Fibroblast of lung (primary cell): ENCODE results near the gene ACTA1. TPM values are rescaled to one million over a fixed set of nuclear protein-coding genes. Genes with fewer than 3 reads are reported as not detected.
"Not testable (repeated sequence)": the region's sequence is repeated elsewhere in the genome, so short reads cannot be mapped to it uniquely, and the experiment has no call there.

Experiments used
- DNase-seq, 2 donors: peaks; one replicate each; pipeline versions ENCODE4 v3.0.0 to v3.0.0-alpha.2; 2010; ENCODE audit warnings: low read depth in 2 of 2
- H2AFZ ChIP-seq: 2 replicates; pipeline ENCODE4 v1.5.1; 2012; ENCODE audit warnings: low read length, control low read depth, inconsistent platforms
- H3K27ac ChIP-seq: 2 replicates; pipeline ENCODE4 v1.5.1; 2011; ENCODE audit warnings: low read length, control low read depth; ENCODE audit not compliant: insufficient read depth
- H3K27me3 ChIP-seq: 2 replicates; pipeline ENCODE4 v1.5.1; 2011; ENCODE audit warnings: mild to moderate bottlenecking, low read length; ENCODE audit not compliant: control insufficient read depth, insufficient read depth
- H3K36me3 ChIP-seq: 2 replicates; pipeline ENCODE4 v1.5.1; 2011; ENCODE audit warnings: low read length; ENCODE audit not compliant: control insufficient read depth, insufficient read depth
- H3K4me1 ChIP-seq: 2 replicates; pipeline ENCODE4 v1.5.1; 2011; ENCODE audit warnings: low read length; ENCODE audit not compliant: control insufficient read depth, insufficient read depth; ENCODE audit errors: extremely low read depth
- H3K4me2 ChIP-seq: 2 replicates; pipeline ENCODE4 v1.5.1; 2011; ENCODE audit warnings: low read length, control low read depth; ENCODE audit not compliant: insufficient read depth; ENCODE audit errors: extremely low read depth
- H3K4me3 ChIP-seq, 4 experiments: fragments of 200-600 bp in 1 of 4; sonication (generic) in 1 of 4; replicated peaks in 1 of 4; 2 replicates each; pipeline ENCODE4 v1.5.1; 2011 to 2016; ENCODE audit warnings: low read length in 4 of 4, low read depth in 3 of 4, mild to moderate bottlenecking in 3 of 4, control low read depth in 2 of 4, inconsistent platforms in 1 of 4, mixed read lengths in 1 of 4; ENCODE audit not compliant: insufficient read depth in 1 of 4; ENCODE audit errors: control extremely low read depth in 1 of 4
- H3K79me2 ChIP-seq: 2 replicates; pipeline ENCODE4 v1.5.1; 2012; ENCODE audit warnings: mild to moderate bottlenecking, low read length, inconsistent platforms; ENCODE audit not compliant: control insufficient read depth, insufficient read depth
- H3K9ac ChIP-seq: 2 replicates; pipeline ENCODE4 v1.5.1; 2011; ENCODE audit warnings: mild to moderate bottlenecking, low read length, control low read depth; ENCODE audit not compliant: insufficient read depth
- H3K9me3 ChIP-seq: 2 replicates; pipeline ENCODE4 v1.5.1; 2012; ENCODE audit warnings: low read depth, low read length; ENCODE audit not compliant: control insufficient read depth, insufficient read depth
- H4K20me1 ChIP-seq: 2 replicates; pipeline ENCODE4 v1.5.1; 2011; ENCODE audit warnings: low read length; ENCODE audit not compliant: control insufficient read depth, insufficient read depth; ENCODE audit errors: extremely low read depth
- EZH2 ChIP-seq: IDR thresholded peaks from 2 replicates; pipeline ENCODE4 v1.5.1; 2012; ENCODE audit warnings: low read length, control low read depth, mild to moderate bottlenecking; ENCODE audit errors: missing control alignments
- polyA plus RNA-seq, 2 donors: library from polyadenylated mRNA; depleted of rRNA in 1 of 2; stranded (reverse) in 1 of 2; unstranded in 1 of 2; fragments of >200 nt; gene quantifications; 2 replicates each; pipeline ENCODE4 v1.2.1, GENCODE V29; 2011 to 2012; ENCODE audit warnings: missing spikeins in 1 of 2
- total RNA-seq: library from RNA; depleted of rRNA; stranded (reverse); fragments of >200 nt; gene quantifications from 2 replicates; pipeline ENCODE4 v1.2.1, GENCODE V29; 2014
- TF ChIP-seq, protein P1 (sequence below), 2 donors: IDR thresholded peaks in 1 of 2; conservative IDR thresholded peaks in 1 of 2; 1 replicate in 1 of 2; 2 replicates in 1 of 2; pipeline ENCODE4 v1.5.1; 2011 to 2012; ENCODE audit warnings: low read length in 2 of 2, control low read depth in 1 of 2, inconsistent platforms in 1 of 2, low read depth in 1 of 2, mild to moderate bottlenecking in 1 of 2

Gene ACTA1
- total and polyA plus RNA-seq, 2 donors (not counting 1 experiment from before 2014, with no cell fraction given), result not detected

DNA sequence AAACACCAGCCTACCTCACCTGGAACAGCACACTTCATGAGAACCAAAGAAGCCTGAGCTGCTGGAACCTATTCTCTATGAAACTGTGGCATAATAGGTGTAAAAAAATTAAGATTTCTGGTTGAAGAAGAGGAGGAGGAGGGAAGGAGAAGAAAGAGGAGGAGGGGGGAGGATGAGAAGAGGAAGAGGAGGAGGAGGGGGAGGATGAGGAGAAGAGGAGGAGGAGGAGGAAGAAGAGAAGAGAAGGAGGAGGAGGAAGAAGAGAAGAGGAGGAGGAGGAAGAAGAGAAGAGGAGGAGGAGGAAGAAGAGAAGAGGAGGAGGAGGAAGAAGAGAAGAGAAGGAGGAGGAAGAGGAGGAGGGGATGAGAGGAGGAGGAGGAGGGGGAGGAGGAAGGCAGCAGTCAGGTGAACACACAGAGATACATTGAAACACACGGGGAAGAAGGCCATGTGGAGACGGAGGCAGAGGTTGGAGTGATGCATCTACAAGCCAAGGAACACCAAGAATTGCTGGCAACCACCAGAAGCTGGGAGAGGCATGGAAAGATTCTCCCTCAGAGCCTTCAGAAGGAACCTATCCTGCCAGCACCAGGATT is 8.2 kb downstream of the ACTA1 start:
- Histone ChIP-seq H3K9me3 (no peaks in the 10 kb centered on the region), H4K20me1 (no peaks in the 10 kb centered on the region), H3K27me3 (peaks cover 11% of the 10 kb centered on the region), H3K9ac (no peak overlapping the region), H3K36me3 (no peaks in the 10 kb centered on the region), H3K4me3 (no peak overlapping the region), H3K27ac (no peak overlapping the region), H3K79me2 (no peaks in the 10 kb centered on the region), H3K4me2 (no peak overlapping the region), H2AFZ (no peak overlapping the region), H3K4me1 (no peaks in the 10 kb centered on the region)
- TF ChIP-seq, protein P1, sequence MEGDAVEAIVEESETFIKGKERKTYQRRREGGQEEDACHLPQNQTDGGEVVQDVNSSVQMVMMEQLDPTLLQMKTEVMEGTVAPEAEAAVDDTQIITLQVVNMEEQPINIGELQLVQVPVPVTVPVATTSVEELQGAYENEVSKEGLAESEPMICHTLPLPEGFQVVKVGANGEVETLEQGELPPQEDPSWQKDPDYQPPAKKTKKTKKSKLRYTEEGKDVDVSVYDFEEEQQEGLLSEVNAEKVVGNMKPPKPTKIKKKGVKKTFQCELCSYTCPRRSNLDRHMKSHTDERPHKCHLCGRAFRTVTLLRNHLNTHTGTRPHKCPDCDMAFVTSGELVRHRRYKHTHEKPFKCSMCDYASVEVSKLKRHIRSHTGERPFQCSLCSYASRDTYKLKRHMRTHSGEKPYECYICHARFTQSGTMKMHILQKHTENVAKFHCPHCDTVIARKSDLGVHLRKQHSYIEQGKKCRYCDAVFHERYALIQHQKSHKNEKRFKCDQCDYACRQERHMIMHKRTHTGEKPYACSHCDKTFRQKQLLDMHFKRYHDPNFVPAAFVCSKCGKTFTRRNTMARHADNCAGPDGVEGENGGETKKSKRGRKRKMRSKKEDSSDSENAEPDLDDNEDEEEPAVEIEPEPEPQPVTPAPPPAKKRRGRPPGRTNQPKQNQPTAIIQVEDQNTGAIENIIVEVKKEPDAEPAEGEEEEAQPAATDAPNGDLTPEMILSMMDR (conservative IDR thresholded peaks at IDR 0.05 in 1 of 2, IDR thresholded peaks at IDR 0.05 in 1 of 2; ENCODE audit: low read depth in 1 of 2, low read length in 2 of 2), result no peak
- no peak for TF ChIP-seq EZH2
- DNase-seq, result no peak

DNA sequence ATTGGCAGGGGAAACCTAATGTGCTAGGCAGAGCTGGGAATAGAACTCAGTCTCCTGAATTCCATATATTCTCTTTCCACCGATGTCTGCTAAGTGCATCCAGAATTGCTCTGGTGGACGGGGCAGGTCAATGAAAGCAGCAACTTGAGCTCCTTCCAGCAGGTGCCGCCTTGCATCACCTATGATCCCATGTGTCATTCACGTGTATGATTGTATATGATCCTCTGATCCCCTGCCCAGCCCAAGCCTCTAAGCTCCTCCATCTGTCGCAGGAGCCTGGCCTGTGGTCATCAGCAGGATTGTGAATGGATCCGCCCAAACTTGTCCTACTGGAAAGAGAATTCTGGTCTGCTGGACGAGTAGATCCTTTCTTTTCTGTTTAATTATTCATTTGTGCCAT is 13.1 kb downstream of the ACTA1 start:
- no peak overlapping the region for H3K9ac ChIP-seq
- H3K36me3 ChIP-seq, result no peaks in the 10 kb centered on the region
- H3K4me3 ChIP-seq, result no peak overlapping the region
- no peak overlapping the region for H2AFZ ChIP-seq
- TF ChIP-seq EZH2, result no peak
- TF ChIP-seq, protein P1 (conservative IDR thresholded peaks at IDR 0.05 in 1 of 2, IDR thresholded peaks at IDR 0.05 in 1 of 2; ENCODE audit: low read depth in 1 of 2, low read length in 2 of 2), result no peak
- no peaks in the 10 kb centered on the region for H4K20me1 ChIP-seq
- H3K9me3 ChIP-seq, result no peaks in the 10 kb centered on the region
- DNase-seq, result no peak
- no peak overlapping the region for H3K4me2 ChIP-seq
- H3K4me1 ChIP-seq, result no peaks in the 10 kb centered on the region
- no peak overlapping the region for H3K27ac ChIP-seq
- H3K79me2 ChIP-seq, result no peaks in the 10 kb centered on the region
- H3K27me3 ChIP-seq, result no peaks in the 10 kb centered on the region

DNA sequence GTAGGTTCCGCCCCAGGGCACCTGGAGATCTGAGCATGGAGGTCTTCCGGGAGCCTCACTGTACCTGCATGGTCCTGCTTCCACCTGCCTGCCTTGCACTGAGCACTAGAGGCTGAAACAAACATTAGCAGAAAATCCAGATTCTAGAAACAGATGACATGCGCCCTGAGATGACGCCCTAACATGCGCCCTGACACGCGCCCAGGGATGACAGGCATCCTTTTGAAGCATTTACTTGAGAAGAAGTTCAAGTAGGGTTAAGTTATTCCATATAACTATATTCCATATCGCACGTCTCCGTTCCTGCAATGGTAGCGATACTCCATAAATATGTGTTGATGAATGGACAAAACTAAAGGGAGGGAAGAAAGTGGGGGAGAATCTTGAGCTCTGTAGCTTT is 13.7 kb downstream of the ACTA1 start:
- Histone ChIP-seq H3K9ac (no peak overlapping the region), H3K4me2 (no peak overlapping the region), H3K27ac (no peak overlapping the region), H4K20me1 (no peaks in the 10 kb centered on the region), H2AFZ (no peak overlapping the region), H3K4me1 (no peaks in the 10 kb centered on the region), H3K36me3 (no peaks in the 10 kb centered on the region), H3K27me3 (no peaks in the 10 kb centered on the region), H3K4me3 (no peak overlapping the region), H3K9me3 (no peaks in the 10 kb centered on the region), H3K79me2 (no peaks in the 10 kb centered on the region)
- TF ChIP-seq, protein P1 (conservative IDR thresholded peaks at IDR 0.05 in 1 of 2, IDR thresholded peaks at IDR 0.05 in 1 of 2; ENCODE audit: low read depth in 1 of 2, low read length in 2 of 2), result no peak
- no peak for TF ChIP-seq EZH2
- DNase-seq, result no peak

DNA sequence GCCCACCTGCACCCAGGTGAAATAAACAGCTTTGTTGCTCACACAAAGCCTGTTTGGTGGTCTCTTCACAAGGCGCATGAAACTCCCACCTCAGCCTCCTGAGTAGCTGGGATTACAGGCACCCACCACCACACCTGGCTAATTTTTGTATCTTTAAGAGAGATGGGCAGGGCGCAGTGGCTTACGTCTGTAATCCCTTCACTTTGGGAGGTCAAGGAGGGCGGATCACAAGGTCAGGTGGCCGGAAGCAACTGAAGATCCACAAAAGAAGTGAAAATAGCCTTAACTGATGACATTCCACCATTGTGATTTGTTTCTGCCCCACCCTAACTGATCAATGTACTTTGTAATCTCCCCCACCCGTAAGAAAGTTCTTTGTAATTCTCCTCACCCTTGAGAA is 15.3 kb downstream of the ACTA1 start:
- not testable (repeated sequence) for H3K27ac ChIP-seq, H3K4me3 ChIP-seq, H3K9ac ChIP-seq, DNase-seq, H3K36me3 ChIP-seq, H4K20me1 ChIP-seq, H3K79me2 ChIP-seq, H3K4me2 ChIP-seq, H3K27me3 ChIP-seq, H2AFZ ChIP-seq, H3K9me3 ChIP-seq, H3K4me1 ChIP-seq

DNA sequence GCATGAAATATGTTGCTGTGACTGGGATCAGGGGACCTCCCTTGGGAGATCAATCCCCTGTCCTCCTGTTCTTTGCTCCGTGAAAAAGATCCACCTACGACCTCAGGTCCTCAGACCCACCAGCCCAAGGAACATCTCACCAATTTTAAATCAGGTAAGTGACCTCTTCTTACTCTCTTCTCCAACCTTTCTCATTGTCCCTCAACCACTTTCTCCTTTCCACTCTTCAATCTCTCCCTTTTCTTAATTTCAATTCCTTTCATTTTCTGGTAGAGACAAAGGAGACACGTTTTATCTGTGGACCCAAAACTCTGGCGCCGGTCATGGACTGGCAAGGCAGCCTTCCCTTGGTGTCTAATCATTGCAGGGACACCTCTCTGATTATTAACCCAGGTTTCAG is 21.1 kb downstream of the ACTA1 start:
- H3K9ac ChIP-seq, H4K20me1 ChIP-seq, H2AFZ ChIP-seq, H3K4me1 ChIP-seq, H3K9me3 ChIP-seq, H3K4me3 ChIP-seq, H3K27ac ChIP-seq, H3K36me3 ChIP-seq, H3K79me2 ChIP-seq, DNase-seq, H3K4me2 ChIP-seq: not testable (repeated sequence)
- peaks cover 11% of the 10 kb centered on the region for H3K27me3 ChIP-seq
